Measurements from ENCODE around the gene FYN. TPM values are rescaled to one million over a fixed set of nuclear protein-coding genes. Genes with fewer than 3 reads are reported as not detected.

FYN gene
- total and polyA plus RNA-seq, 2 of the 13 experiments (the other 11 are each of a cell fraction or from before 2014, with no cell fraction given) = 15.5 to 24.6 TPM

DNA sequence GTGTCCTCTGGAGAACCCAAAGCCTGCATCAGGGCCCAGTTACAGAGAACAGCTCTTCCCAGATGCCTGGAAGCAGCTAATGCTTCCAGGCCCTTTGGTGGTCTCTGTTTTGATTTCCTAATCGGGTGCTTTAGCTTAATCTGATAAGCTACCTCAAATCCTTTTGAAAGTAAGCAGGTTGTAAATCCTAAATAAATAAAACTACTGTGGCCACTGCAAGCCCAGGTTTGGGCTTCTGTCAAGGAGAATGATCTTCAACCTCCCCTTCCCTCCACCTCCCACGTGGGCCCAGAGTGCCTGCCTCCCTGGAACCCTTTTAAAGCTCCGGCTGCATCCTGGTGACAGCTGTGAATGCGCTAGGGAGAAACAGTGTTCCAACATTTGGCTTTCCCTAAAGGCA, 25.2 kb upstream of the FYN start:
- Histone ChIP-seq H3K4me3 (replicated peaks in 1 of 3; ENCODE audit: insufficient read depth in 1 of 3, low read depth in 2 of 3, low read length in 3 of 3) (no peak overlapping the region), H3K4me1 (ENCODE audit: insufficient read depth, low read length) (peaks cover 8% of the 10 kb centered on the region), H2AFZ (ENCODE audit: low read length) (no peak overlapping the region), H3K27me3 (ENCODE audit: control insufficient read depth in 1 of 2, insufficient read depth in 2 of 2, low read length in 2 of 2) (peaks cover 0 to 7% of the 10 kb centered on the region in 2 experiments; a peak in 1 of 5 replicates), H3K9me3 (ENCODE audit: low read length) (no peaks in the 10 kb centered on the region), H3K27ac (ENCODE audit: extremely low read length, insufficient read depth, low read length) (no peak overlapping the region), H3K4me2 (ENCODE audit: low read depth, low read length) (no peak overlapping the region), H4K20me1 (ENCODE audit: insufficient read depth, low read length) (no peaks in the 10 kb centered on the region), H3K79me2 (ENCODE audit: insufficient read depth, low read length) (no peaks in the 10 kb centered on the region), H3K36me3 (replicated peaks in 1 of 2; ENCODE audit: control insufficient read depth in 1 of 2, insufficient read depth in 2 of 2, low read length in 2 of 2) (no peaks in the 10 kb centered on the region), H3K9ac (ENCODE audit: insufficient read depth, low read depth, low read length) (no peak overlapping the region)
- no TSS peak for BruUV-seq (replicated peaks)
- DNase-seq (ENCODE audit: low spot score) (peak; percentile 12), FAIRE-seq (no peak), ATAC-seq (peak; percentile 61; the same call in 2 of the 3 replicates)
- in situ Hi-C loops (cut with HindIII; ENCODE audit: extremely low pct_ligation_motif_present, low pct_unique_long_range_greater_than_20kb) (no loop called here), intact Hi-C loops (cut with micrococcal nuclease; ENCODE audit: unreplicated experiment) (no loop called here)
- WGBS (ENCODE audit: low lambda C conversion rate) = 7% methylated on average over 4 of the region's 4 CpGs
- POLR2A ChIA-PET = no interaction called here
- CTCF ChIA-PET (ENCODE audit: low intra/inter-chr PET ratio, low total read pairs) = no interaction called here
- TF ChIP-seq ZBTB7B (CRISPR knock-in tag; IDR thresholded peaks at IDR 0.05) = peak; percentile 72
- no peak for TF ChIP-seq MIER2 (CRISPR knock-in tag; IDR thresholded peaks at IDR 0.05)
- TF ChIP-seq U2AF1 (optimal IDR thresholded peaks at IDR 0.05; ENCODE audit: low read depth, low read length) = no peak
- 0 out of 2 replicates have a peak, but pooled peaks have one; percentile 17 for TF ChIP-seq ZMYM4 (CRISPR knock-in tag; IDR thresholded peaks at IDR 0.05)
- 0 out of 2 replicates have a peak, but pooled peaks have one; percentile 22 for TF ChIP-seq HNF4A (CRISPR knock-in tag; IDR thresholded peaks at IDR 0.05)
- peak; percentile 73; the same call in 1 of the 2 replicates for TF ChIP-seq TFDP1 (CRISPR knock-in tag; IDR thresholded peaks at IDR 0.05; ENCODE audit: borderline replicate concordance)
- no peak for TF ChIP-seq SOX13 (IDR thresholded peaks at IDR 0.05)
- 0 out of 4 replicates have a peak, but pooled peaks of 1 of the 2 experiments have one; percentile 5 for TF ChIP-seq SOX13 (CRISPR knock-in tag; conservative IDR thresholded peaks at IDR 0.05 in 1 of 2, IDR thresholded peaks at IDR 0.05 in 1 of 2)
- peak; percentile 81 for TF ChIP-seq PITX1 (CRISPR knock-in tag; IDR thresholded peaks at IDR 0.05)
- TF ChIP-seq, protein P1, sequence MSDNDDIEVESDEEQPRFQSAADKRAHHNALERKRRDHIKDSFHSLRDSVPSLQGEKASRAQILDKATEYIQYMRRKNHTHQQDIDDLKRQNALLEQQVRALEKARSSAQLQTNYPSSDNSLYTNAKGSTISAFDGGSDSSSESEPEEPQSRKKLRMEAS (IDR thresholded peaks at IDR 0.05) = peak; percentile 77
- TF ChIP-seq, protein P2, sequence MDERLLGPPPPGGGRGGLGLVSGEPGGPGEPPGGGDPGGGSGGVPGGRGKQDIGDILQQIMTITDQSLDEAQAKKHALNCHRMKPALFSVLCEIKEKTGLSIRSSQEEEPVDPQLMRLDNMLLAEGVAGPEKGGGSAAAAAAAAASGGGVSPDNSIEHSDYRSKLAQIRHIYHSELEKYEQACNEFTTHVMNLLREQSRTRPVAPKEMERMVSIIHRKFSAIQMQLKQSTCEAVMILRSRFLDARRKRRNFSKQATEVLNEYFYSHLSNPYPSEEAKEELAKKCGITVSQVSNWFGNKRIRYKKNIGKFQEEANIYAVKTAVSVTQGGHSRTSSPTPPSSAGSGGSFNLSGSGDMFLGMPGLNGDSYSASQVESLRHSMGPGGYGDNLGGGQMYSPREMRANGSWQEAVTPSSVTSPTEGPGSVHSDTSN (CRISPR knock-in tag; IDR thresholded peaks at IDR 0.05) = no peak
- TF ChIP-seq RARA (CRISPR knock-in tag; IDR thresholded peaks at IDR 0.05) = no peak

Data from HepG2 (cell line).